ENCODE measurements around the gene KCNJ15. TPM values are rescaled to one million over a fixed set of nuclear protein-coding genes. Genes with fewer than 3 reads are reported as not detected.

Gene KCNJ15
- total and polyA plus RNA-seq, 11 donors: 0.07 to 1.8 (median 0.38) TPM

GRCh38 chr21:38264571-38264970, 7.8 kb downstream of the KCNJ15 start:
- Histone ChIP-seq H3K36me3 (no peaks in the 10 kb centered on the region), H3K4me3 (no peak overlapping the region), H3K4me1 (peaks cover 0 to 33% (median 0%) of the 10 kb centered on the region in 12 donors), H3K27ac (no peak overlapping the region), H3K27me3 (peaks cover 0 to 1% (median 0%) of the 10 kb centered on the region in 9 donors), H3K9me3 (no peaks in the 10 kb centered on the region)
- intact Hi-C loops (cut with DNase I): no loop called here
- TF ChIP-seq CTCF (IDR thresholded peaks at IDR 0.05): no peak
- TF ChIP-seq POLR2A (IDR thresholded peaks at IDR 0.05): no peak
- WGBS, 4 donors: 88 to 90% (median 89%) methylated on average over 3 of the region's 3 CpGs
- ATAC-seq (no peak), DNase-seq (no peak)

GRCh38 chr21:38265166-38265565, 8.4 kb downstream of the KCNJ15 start:
- intact Hi-C loops (cut with DNase I): no loop called here
- H3K9me3 ChIP-seq: no peaks in the 10 kb centered on the region

GRCh38 chr21:38266732-38267131, 9.9 kb downstream of the KCNJ15 start:
- intact Hi-C loops (cut with DNase I): no loop called here
- Histone ChIP-seq H3K4me3 (no peak overlapping the region), H3K9me3 (no peaks in the 10 kb centered on the region), H3K36me3 (no peaks in the 10 kb centered on the region), H3K27ac (no peak overlapping the region), H3K27me3 (peaks cover 0 to 3% (median 0%) of the 10 kb centered on the region in 9 donors), H3K4me1 (peaks cover 0 to 44% (median 0%) of the 10 kb centered on the region in 12 donors)
- ATAC-seq (no peak), DNase-seq (no peak)
- no peak for TF ChIP-seq POLR2A (IDR thresholded peaks at IDR 0.05)
- TF ChIP-seq CTCF (IDR thresholded peaks at IDR 0.05): no peak
- WGBS, 4 donors: 90 to 96% (median 95%) methylated on average over 2 of the region's 2 CpGs

More at GRCh38 chr21:38265166-38265565, 8.4 kb downstream of the KCNJ15 start:
- peaks cover 0 to 39% (median 0%) of the 10 kb centered on the region in 12 donors for H3K4me1 ChIP-seq
- ATAC-seq (no peak), DNase-seq (no peak)
- TF ChIP-seq POLR2A (IDR thresholded peaks at IDR 0.05) (no peak), CTCF (IDR thresholded peaks at IDR 0.05) (no peak)
- H3K27ac ChIP-seq: no peak overlapping the region
- no peaks in the 10 kb centered on the region for H3K27me3 ChIP-seq
- H3K4me3 ChIP-seq: no peak overlapping the region
- H3K36me3 ChIP-seq: no peaks in the 10 kb centered on the region
- 97 to 99% (median 97%) methylated on average over 1 of the region's 1 CpG for WGBS, 4 donors

- 88 to 97% (median 93%) methylated on average over 3 of the region's 3 CpGs for WGBS, 4 donors
- Histone ChIP-seq H3K27me3 (peaks cover 0 to 3% (median 0%) of the 10 kb centered on the region in 9 donors), H3K36me3 (no peaks in the 10 kb centered on the region), H3K4me1 (peaks cover 0 to 43% (median 0%) of the 10 kb centered on the region in 12 donors), H3K4me3 (no peak overlapping the region), H3K27ac (no peak overlapping the region), H3K9me3 (no peaks in the 10 kb centered on the region)
- no peak for TF ChIP-seq POLR2A (IDR thresholded peaks at IDR 0.05)
- TF ChIP-seq CTCF (IDR thresholded peaks at IDR 0.05): no peak
- DNase-seq: no peak
- ATAC-seq: no peak
- intact Hi-C loops (cut with DNase I): no loop called here
Observed at GRCh38 chr21:38267136-38267755, 10.5 kb downstream of the KCNJ15 start.

Measured in heart left ventricle (tissue), 16 donors.